Activated CD4-positive, alpha-beta T cell treated with anti-CD3 and anti-CD28 coated beads for 48 hours (primary cell): ENCODE data around the gene KRT26.
A peak's percentile ranks its signal among the peaks of the same experiment; 100 is the strongest.
"Not testable (repeated sequence)": the region's sequence is repeated elsewhere in the genome, so short reads cannot be mapped to it uniquely, and the experiment has no call there.

Experiments used
- DNase-seq: peaks from one replicate; pipeline ENCODE4 v3.0.0-alpha.2; 2020

Gene KRT26, protein sequence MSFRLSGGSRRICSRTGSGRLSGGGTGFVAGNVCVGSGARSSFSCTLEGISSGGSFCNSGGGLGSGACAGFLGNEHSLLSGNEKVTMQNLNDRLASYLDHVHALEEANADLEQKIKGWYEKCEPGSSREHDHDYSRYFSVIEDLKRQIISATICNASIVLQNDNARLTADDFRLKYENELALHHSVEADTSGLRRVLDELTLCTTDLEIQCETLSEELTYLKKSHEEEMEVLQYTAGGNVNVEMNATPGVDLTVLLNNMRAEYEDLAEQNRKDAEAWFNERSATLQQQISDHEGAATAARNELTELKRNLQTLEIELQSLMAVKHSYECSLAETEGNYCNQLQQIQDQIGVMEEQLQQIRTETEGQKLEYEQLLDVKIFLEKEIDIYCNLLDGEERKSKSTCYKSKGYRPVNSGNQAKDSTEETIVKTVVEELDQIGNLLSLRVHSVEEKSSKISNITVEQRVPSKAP

DNA sequence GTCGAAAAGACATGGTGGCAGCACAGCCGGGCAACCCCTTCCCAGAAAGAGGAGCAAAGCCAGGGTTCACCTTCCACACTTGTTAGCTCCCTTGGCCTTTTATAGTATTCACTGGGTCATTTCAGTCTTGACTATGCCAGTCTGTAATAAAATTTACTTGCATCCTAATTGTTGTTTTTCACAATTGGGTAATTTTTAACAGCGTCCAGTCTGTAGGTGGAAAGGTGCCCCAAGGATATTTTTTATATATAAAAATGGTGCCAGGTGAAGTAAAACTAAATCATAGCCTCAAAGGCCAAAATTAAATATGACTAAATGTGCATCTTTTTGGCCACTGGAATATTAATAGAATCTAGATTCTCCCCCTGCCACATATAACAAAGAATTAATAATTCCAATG lies at the start of gene KRT26:
TSS of gene KRT26 (minus strand) at position 101 of the 400 bp plus-strand sequence. CDS start at position 13, 88 bp downstream.
- DNase-seq: no peak

DNA sequence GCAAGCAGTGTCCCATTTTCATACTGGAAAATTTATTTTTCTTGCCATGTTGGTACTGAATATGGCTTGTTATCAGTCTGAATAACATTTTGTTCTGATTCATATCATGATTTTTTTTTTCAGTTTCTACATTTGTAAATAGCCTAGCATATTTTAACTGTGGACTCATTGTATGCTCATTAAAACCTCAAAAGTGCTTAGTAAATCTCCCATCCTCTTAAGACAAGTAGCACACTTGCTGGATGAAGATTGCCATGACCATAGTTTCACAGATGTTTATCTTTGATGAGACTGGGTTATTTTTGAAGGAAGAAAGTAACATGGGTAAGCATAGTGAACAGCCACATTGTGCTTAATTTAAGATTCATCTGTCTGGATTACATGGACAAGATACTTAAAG lies 49.5 kb upstream of the KRT26 start:
- no peak for DNase-seq

DNA sequence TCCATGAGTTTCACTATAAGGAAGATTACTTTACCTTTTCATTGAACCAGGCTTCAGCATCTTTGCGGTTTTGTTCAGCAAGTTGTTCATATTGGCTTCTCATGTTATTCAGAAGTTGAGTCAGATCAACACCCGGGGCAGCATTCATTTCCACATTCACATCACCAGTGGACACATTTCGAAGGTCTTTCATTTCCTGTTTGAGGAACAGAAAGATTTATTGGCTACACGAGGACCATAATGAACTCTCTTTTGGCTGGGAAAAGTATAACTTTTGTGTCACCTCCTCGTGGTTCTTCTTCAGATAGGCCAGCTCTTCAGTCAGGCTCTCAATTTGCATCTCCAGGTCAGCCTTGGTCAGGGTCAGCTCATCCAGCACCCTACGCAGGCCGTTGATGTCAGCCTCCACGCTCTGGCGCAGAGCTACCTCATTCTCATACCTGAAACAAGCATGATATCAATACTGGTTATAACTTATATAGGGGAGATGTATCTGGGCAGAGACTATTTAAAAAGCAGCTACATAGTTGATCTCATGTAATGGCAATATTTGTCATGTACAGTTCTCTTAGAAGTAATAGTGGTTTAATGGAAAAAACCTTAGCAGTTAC lies 48.3 kb upstream of the KRT26 start:
- peak; percentile 15 for DNase-seq

DNA sequence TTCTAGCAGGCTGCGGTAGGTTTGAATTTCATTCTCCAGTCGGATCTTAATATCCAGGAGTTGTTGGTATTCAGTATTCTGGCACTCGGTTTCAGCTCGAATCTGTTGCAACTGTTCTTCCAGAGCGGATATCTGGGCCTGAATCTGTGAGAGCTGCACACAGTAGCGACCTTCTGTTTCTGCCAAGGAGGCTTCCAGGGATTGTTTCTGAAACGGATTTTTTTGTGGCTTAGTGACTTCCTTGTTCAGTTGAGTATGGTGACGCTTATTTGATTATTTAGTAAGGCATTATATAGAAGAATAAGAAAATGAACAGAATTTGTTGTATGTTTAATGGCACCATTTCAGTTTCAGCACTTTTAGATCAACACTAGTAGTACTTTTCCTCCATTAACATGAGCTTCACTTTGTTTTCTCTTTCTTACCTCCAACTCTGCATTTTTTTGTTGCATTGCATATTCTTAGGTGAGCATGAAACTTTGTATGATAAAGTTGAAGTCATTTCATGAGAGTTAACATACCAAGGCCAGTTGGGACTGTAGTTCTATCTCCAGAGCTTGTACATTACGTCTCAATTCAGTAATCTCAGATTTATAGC lies 47.6 kb upstream of the KRT26 start:
- no peak for DNase-seq

DNA sequence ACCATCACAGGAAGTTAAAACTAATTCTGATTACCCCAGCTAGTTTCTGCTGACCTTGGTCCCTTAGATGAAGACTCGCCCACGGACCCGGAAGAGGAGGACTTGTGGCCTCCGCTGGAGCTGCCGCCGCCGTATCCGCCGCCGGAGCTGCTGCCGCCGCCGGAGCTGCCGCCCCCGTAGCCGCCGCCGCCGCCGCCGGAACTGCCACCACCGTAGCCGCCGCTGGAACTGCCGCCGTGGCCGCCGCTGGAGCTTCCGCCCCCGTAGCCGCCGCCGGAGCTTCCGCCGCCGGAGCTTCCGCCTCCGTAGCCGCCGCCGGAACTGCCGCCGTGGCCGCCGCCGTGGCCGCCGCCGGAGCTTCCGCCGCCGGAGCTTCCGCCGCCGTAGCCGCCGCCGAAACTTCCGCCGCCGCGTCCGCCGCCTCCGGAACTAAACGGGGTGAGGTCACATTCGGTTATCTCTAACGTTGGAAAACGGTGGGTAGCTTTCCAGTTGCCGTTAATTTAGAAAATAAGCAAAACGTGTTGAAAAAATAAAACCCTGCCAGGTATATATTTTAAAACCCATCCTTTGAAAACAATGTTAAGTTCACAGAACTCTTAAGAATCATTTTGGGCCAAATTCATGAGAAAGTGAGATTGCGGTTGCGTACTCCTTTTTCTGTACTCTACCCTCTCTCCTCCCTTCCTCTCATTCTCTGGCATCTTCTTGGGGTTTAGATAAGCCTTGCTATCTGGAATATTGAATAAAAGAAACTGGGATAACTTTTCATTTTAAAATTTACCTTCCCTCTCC lies 46.9 kb upstream of the KRT26 start:
- DNase-seq: peak; percentile 87

DNA sequence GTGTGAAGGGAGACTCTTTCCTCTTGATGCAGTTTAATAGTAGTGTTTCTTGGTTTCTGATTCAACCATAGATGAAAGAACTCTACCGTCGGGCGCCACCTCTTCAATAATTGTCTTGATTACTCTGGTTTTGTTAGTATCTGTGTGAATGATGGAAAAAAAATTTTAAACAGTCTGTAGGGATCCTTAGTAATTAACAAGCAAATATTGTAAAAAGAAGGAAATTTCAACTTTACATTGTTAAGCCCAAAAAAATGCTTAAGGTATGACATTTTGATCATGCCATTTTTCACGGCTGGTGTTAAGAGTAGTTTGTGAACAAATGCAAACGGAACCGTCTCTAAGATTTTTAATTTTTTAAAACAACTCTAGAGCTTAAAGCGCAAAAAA lies 46.3 kb upstream of the KRT26 start:
- DNase-seq: no peak

DNA sequence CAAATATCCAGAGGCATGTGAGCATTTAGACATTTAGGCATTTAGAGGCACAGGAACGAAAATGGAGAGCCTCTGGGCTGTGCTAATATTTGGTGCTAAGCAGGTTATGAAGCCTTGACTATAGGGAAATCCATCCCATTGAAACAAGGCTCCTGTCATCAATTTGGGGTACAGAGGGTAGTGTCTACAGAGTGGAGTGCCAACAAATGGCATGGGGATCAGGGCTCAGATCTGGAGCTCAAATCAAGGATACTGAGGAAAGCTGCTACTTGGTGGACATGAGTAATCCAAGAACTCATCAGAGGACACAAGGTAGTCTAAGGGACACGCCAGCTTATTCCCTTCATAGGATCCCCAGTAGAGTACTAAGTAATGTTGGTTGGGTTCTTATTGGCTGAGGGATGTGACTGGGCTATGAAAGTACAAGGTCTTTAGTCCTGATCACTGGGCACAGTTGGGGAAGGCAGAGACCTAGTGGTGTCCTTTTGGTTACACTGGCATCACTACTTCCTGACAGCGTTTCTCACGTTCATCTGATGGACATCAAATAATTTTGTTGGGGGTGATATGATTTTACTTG lies 45.2 kb upstream of the KRT26 start:
- no peak for DNase-seq

DNA sequence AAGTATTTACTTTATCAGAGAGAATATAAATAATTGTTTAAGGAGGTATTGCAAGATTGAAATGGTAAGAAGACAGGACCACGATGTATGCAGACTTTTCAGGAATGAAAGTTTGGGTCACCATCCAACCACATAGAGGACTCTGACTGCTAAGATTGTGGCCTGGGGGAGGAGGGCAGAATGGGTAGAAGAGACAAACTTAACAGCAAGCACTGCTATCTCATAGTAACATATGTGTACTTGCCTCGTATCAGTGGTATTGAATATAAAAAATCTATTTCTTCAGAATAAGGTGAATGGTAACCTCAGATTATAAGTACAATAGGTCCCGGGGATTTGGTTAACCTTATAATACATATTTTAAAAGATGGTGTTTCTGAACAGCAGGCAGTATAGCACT lies 44.6 kb upstream of the KRT26 start:
- DNase-seq: no peak

DNA sequence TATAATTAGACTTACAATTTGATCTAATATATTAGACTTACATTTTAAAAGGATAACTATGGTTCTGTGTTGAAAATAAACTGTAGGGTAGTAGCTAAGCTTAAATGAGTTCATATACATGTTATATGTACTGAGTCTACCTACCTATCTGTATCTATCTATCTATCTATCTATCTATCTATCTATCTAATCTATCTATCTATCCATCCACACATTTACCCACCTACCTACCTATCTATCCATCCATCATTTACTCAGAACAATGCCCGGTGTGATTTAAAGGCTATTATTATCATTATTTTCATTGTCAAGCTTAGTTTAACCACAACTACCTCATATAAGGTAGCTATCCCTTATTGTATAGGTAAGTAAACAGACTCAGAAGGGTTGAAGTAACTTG lies 43.4 kb upstream of the KRT26 start:
- DNase-seq: no peak

DNA sequence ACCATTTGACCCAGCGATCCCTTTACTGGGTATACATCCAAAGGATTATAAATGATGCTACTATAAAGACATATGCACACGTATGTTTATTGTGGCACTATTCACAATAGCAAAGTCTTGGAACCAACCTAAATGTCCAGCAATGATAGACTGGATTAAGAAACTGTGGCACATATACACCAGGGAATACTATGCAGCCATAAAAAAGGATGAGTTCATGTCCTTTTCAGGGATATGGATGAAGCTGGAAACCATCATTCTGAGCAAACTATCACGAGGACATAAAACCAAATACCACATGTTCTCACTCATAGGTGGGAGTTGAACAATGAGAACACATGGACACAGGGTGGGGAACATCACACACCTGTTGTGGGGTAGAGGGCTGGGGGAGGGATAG lies 42.7 kb upstream of the KRT26 start:
- not testable (repeated sequence) for DNase-seq

DNA sequence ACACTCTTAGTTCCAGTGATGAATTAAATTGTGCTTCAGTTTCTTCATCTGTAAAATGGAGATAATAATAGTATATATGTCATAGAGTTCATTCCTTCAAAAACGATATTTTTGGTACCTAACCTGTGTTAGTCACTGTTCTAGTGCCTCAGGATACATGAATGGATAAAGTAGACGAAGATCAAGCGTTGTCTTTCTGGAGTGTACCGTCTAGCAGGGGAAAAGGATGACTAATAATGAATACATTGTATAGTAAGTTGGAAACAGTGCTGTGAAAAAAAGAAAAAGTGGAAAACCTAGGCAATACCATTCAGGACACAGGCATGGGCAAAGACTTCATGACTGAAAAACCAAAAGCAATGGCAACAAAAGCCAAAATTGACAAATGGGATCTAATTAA lies 41.8 kb upstream of the KRT26 start:
- no peak for DNase-seq

DNA sequence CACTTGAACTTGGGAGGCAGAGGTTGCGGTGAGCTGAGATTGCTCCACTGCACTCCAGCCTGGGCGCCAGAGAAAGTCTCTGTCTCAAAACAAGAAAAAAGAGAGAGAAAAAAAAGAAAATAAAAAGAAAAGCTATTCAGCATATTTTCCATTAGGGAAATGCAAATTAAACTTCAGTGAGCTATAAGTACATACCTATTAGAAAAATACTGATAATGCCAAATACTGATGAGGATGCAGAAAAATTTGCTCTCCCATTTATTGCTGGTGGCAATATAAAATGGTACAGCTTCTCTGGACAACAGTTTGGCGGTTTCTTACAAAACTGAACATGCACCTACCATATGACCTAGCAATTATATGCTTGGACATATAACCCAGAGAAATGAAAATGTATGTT lies 40.6 kb upstream of the KRT26 start:
- no peak for DNase-seq

DNA sequence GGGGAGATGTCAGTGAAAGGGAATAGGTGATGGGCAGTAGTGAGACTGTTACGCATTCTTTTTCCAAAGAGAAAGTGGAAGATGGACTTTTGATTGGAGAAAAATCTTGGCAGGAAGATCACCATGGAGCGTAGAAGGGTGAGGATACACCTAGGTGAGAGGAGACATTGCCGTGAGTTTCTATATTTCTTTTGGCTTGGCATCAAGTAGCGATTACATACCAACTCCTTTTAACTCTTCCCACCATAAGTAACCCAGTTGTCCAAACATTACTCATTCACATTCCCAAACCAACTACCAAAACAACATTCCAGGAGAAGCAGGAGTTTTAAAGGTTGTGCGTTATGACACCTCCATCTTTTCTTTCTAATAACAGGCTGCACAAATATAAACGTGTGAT lies 38.5 kb upstream of the KRT26 start:
- DNase-seq: no peak

DNA sequence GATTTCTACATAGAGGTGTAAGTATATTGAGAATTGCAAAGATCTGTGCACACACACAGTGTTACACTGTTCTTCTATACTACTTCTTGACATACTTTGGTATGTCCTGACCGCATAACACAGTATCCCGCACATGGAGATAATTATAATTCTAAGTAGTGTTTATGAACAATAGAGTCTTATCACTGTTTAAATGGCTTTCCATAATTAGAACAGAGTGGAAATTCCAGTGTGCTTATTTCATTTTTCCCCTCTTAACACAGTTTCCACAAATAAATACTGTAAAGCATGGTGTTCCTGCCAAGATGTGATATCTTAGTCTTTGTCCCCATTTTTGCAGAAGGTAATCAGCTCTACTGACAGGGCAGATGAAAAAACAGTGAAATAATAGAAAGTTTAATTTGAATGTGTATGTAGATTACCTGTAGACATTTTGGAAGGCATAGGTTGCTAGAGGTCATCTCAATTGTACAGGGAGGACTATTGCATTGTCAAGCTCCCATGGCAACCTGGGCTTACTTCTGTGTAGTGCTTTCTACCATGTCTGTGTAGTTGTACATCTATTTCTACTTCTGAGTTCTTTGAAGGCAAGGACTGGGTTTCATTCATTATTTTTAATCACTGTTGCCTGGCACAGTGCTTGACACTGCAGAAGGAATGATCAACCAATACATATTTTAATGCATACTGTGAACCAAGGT lies 37.9 kb upstream of the KRT26 start:
- DNase-seq: no peak

DNA sequence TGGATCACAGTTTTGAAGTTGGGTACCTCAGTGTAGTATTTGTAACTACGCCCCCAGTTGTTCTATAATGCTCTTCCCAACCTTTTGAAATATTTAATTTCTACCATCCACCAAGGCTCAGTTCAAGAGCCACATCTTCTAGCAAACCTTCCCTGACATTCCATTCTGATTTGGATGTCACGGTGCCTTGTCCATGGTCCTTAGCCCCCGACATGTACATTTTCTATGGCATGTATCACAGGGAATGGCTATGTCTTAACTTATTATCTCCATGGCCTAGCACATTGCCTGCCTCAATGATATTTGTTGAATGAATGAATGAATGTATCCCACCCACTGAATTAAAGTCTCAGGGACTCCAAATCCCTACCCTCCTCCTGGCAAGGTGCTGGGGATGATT lies 34.1 kb upstream of the KRT26 start:
- DNase-seq: no peak

DNA sequence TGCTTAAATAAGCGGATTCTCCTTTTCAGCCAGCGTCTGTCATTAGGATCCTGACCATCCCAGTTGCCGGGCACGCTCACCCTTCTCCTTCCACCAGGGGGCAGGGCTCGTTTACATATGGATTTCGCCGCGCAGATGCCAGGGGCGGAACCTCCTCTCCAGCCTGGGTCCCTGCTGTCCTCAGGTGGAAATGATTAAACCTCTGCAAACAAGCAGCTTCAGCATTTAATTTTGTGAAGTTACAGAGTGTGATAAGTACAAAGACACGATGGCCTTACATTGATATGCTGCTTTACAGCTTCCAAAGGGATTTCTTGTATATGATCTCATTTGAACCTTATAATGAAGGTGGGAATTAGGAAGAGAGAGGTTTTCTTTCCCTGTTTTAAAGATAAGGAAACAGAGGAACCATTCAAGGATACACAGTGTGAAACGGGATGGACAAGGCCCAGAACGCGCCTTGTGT lies 31.6 kb upstream of the KRT26 start:
- DNase-seq: peak; percentile 86

DNA sequence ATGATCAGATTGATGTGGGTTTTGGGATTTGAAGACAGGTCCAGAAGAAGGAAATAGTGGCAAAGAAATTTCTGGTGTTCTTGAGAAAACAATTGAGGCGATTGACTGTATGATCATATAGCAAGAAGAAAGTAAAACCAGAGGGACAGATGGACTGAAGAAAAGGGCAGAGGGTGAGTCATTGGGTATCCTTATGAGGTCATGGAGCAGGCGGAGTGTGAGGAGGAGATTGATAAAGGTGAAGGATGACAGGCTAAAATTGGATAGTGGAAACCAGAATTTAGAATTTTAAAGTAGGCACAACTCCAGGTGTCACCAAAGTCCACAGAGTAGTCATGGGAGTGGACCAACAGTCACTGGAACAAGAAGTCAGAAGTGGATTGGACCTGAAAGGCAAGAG lies 29.2 kb upstream of the KRT26 start:
- no peak for DNase-seq

DNA sequence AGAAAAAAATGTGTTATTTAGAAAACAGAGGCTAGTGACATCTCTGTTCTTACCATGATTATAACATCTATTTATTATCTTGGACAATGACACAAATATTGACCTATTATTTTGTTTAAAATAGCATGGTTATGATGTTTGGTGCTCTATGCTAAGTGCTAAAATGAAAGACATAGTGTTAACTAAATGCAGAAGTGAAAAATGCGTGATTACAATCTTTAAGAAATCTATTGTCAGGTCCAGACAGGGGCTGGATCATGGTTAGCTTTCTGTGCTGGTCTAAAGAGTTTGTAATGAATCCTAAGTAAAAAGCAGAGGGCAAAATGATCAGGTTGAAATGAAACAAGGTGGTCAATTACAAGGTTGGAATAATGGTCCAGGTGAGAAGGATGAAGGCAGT lies 28.4 kb upstream of the KRT26 start:
- no peak for DNase-seq

DNA sequence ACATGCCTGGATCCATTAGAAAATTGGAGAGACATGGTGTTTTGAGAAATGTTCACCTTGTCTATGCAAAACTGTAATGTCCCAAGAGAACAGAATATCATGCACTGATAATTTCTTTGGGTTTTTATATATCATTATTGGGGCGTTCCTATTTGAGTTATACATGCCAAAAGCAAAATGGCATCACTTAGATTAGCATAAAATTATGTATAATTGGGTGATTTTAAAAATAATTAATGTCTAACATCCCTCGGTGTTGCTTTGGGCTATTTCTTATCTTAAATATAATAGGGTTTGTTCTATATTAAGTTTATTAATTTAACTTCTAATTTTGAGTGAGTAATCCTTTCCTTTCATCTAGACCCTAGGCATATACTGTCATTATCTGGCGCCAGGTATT lies 27.9 kb upstream of the KRT26 start, which contains the start of gene KRT28:
TSS of gene KRT28 (minus strand) at position 101 of the 400 bp plus-strand sequence. CDS start at position 35, 66 bp downstream.
- DNase-seq: no peak

DNA sequence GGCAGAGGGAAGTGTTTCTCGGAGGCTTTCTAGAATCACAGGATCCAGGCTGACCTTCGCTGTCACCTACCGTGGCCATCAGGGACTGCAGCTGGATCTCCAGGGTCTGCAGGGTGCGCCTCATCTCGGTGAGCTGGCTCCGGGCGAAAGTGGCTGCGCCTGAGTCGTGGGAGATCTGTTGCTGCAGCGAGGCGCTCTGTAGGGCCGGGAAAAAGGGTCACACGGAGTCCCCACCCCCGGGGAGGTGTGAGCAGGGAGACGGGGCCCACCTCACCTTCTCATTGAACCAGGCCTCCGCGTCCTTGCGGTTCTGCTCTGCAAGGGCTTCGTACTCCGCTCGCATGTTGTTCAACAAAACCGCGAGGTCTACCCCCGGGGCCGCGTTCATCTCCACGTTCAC lies 24.8 kb upstream of the KRT26 start:
- no peak for DNase-seq

DNA sequence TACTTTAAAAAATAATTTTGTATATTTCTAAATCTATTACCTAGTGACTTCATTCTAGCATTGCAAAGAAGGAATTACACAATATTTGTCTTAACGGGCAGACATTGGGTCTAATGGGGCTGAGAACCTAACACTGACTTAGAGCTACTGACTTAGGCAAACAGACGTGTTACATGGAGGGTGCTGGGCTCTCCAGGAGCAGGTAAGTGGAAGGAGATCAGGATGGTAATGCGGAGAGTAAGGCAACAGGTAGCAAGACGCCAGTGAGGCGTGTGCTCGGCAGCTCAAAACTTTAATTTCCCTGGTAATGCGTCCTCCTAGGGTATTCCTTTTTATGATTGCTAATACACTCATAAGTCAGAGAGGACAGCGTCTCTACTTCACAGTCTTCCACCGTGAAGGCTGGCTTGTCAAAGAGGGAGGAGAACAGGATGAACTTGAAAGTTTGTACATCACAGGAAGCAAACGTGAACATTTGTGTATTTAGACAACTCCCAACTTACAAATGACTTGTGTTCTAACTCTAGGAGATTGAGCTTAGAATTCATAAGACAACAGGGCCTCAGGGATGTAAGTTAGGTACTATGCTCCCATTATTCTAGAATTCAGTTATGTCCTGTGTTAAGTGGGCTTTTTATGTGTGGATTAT lies 23.1 kb upstream of the KRT26 start:
- no peak for DNase-seq

DNA sequence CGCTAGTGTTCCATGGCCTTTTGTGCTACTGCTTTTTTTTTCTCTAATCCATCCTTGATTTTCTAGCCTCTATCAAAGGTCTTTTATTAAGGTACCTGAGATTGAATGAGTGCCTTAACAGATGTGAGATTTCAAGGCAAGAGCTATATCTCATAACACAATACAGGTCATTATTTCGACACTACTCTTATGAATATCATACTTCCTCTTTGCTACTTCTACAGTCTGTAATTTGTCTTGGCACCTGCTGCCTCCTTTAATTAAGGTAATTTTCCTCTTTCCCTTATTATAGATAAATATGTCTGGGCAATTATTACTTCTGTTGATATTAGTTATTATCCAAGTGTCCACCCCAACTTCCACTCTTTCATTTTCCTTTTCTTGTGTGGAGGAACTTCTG lies 22.5 kb upstream of the KRT26 start:
- DNase-seq: no peak
